ENCODE data around the gene RNFT2.

DNA sequence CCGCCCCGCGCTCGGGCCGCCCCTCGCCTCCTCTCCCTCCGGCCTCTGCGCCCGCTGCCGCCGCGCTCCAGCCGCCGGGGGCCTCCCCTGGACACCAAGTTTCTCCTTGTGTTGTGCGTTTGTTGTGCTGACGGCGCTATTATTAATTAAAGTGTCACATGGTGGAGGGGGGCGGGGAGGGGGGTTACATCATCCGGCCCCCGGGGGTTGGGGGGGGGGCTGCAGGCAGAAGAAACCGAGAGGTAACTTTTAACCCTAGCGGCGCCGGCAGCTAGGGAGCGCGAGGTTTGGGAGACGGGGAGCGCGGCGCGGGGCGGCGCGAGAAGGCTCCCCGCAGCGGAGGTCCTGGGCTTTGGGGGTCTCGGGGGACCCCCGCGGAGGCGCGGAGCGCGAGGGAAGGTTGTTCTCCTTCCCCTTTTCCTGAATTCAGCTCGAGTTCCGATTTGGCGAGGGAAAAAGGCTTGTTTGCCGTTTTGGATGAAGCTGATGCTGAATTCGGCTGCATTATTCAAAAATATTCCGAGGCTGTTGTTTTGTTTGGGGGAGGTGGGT lies 143.3 kb downstream of the RNFT2 start, which contains the start of gene HRK:
- TF ChIP-seq, protein P1, sequence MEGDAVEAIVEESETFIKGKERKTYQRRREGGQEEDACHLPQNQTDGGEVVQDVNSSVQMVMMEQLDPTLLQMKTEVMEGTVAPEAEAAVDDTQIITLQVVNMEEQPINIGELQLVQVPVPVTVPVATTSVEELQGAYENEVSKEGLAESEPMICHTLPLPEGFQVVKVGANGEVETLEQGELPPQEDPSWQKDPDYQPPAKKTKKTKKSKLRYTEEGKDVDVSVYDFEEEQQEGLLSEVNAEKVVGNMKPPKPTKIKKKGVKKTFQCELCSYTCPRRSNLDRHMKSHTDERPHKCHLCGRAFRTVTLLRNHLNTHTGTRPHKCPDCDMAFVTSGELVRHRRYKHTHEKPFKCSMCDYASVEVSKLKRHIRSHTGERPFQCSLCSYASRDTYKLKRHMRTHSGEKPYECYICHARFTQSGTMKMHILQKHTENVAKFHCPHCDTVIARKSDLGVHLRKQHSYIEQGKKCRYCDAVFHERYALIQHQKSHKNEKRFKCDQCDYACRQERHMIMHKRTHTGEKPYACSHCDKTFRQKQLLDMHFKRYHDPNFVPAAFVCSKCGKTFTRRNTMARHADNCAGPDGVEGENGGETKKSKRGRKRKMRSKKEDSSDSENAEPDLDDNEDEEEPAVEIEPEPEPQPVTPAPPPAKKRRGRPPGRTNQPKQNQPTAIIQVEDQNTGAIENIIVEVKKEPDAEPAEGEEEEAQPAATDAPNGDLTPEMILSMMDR (IDR thresholded peaks at IDR 0.05), result no peak
- TF ChIP-seq POLR2A (IDR thresholded peaks at IDR 0.05), result no peak
